Astrocyte (in vitro differentiated cells and primary cell): Measurements from ENCODE around the gene FAR1. TPM values are rescaled to one million over a fixed set of nuclear protein-coding genes. Genes with fewer than 3 reads are reported as not detected.

Source experiments
- DNase-seq: peaks from one replicate; pipeline ENCODE4 v3.0.0-alpha.2; 2010; ENCODE audit warnings: low read depth
- FAIRE-seq: peaks from 2 replicates; lab custom pipeline; 2011; peaks lifted over from hg19 to GRCh38; lab: Jason Lieb, UNC
- H2AFZ ChIP-seq: 2 replicates; pipeline ENCODE4 v1.6.0; 2012; ENCODE audit warnings: low read depth, low read length, inconsistent platforms
- H3K27ac ChIP-seq: 2 replicates; pipeline ENCODE4 v1.5.1; 2011; ENCODE audit warnings: low read depth, low read length, inconsistent platforms
- H3K27me3 ChIP-seq: 2 replicates; pipeline ENCODE4 v1.6.0; 2011; ENCODE audit warnings: low read length, inconsistent platforms; ENCODE audit not compliant: insufficient read depth
- H3K36me3 ChIP-seq: 2 replicates; pipeline ENCODE4 v1.5.1; 2011; ENCODE audit warnings: low read length, inconsistent platforms; ENCODE audit not compliant: insufficient read depth
- H3K4me1 ChIP-seq: 2 replicates; pipeline ENCODE4 v1.5.1; 2011; ENCODE audit warnings: low read length, inconsistent platforms; ENCODE audit not compliant: insufficient read depth
- H3K4me2 ChIP-seq: 2 replicates; pipeline ENCODE4 v1.6.0; 2012; ENCODE audit warnings: low read length, inconsistent platforms
- H3K4me3 ChIP-seq: 2 replicates; pipeline ENCODE4 v1.5.1; 2011; ENCODE audit warnings: low read depth, mild to moderate bottlenecking, low read length, inconsistent platforms; ENCODE audit not compliant: insufficient read depth
- H3K79me2 ChIP-seq: 2 replicates; pipeline ENCODE4 v1.6.0; 2012; ENCODE audit warnings: mild to moderate bottlenecking, low read length, inconsistent platforms; ENCODE audit not compliant: insufficient read depth
- H3K9ac ChIP-seq: 2 replicates; pipeline ENCODE4 v1.6.0; 2012; ENCODE audit warnings: mild to moderate bottlenecking, low read length, inconsistent platforms
- H3K9me3 ChIP-seq: 2 replicates; pipeline ENCODE4 v1.5.1; 2012; ENCODE audit warnings: low read depth, mild to moderate bottlenecking, low read length, inconsistent platforms; ENCODE audit not compliant: insufficient read depth
- H4K20me1 ChIP-seq: 2 replicates; pipeline ENCODE4 v1.6.0; 2012; ENCODE audit warnings: low read length, inconsistent platforms; ENCODE audit not compliant: insufficient read depth
- H3K27ac Mint-ChIP-seq: one replicate; pipeline ENCODE4 v1.8.0; 2021; ENCODE audit warnings: mild to moderate bottlenecking, mixed read lengths; ENCODE audit not compliant: unreplicated experiment
- H3K27me3 Mint-ChIP-seq: one replicate; pipeline ENCODE4 v1.8.0; 2021; ENCODE audit warnings: low read depth, mixed read lengths; ENCODE audit not compliant: unreplicated experiment
- H3K36me3 Mint-ChIP-seq: one replicate; pipeline ENCODE4 v1.8.0; 2021; ENCODE audit warnings: low read depth, mixed read lengths; ENCODE audit not compliant: unreplicated experiment
- H3K4me1 Mint-ChIP-seq: one replicate; pipeline ENCODE4 v1.8.0; 2021; ENCODE audit warnings: low read depth, mixed read lengths; ENCODE audit not compliant: unreplicated experiment
- H3K4me3 Mint-ChIP-seq: one replicate; pipeline ENCODE4 v1.8.0; 2021; ENCODE audit warnings: mild to moderate bottlenecking, moderate library complexity, mixed read lengths; ENCODE audit not compliant: unreplicated experiment
- H3K9me3 Mint-ChIP-seq: one replicate; pipeline ENCODE4 v1.8.0; 2021; ENCODE audit warnings: mild to moderate bottlenecking, mixed read lengths; ENCODE audit not compliant: unreplicated experiment
- CTCF ChIP-seq: IDR thresholded peaks from 2 replicates; pipeline ENCODE4 v1.5.1; 2011; ENCODE audit warnings: low read depth, mild to moderate bottlenecking, inconsistent platforms, low read length, moderate library complexity; ENCODE audit not compliant: insufficient read depth
- EZH2 ChIP-seq: IDR thresholded peaks from 2 replicates; pipeline ENCODE4 v1.6.1; 2012; ENCODE audit warnings: mild to moderate bottlenecking, low read length, inconsistent platforms; ENCODE audit not compliant: insufficient read depth
- total RNA-seq: library from RNA; stranded (reverse); gene quantifications from 2 replicates; pipeline ENCODE4 v1.2.1, GENCODE V29; 2021

Gene FAR1
- total RNA-seq, 1 donor from 2014 or later = 100 TPM

GRCh38 chr11:13687271-13687670, 18.8 kb downstream of the FAR1 start:
- H2AFZ ChIP-seq = no peak overlapping the region
- H3K27ac ChIP-seq = no peak overlapping the region
- H3K79me2 ChIP-seq = peaks cover 96% of the 10 kb centered on the region
- H3K27me3 ChIP-seq = no peaks in the 10 kb centered on the region
- Mint-ChIP-seq H3K27me3 (no peaks in the 10 kb centered on the region), H3K9me3 (peaks cover 2% of the 10 kb centered on the region), H3K27ac (no peak overlapping the region), H3K36me3 (peaks cover 4% of the 10 kb centered on the region), H3K4me1 (peaks cover 24% of the 10 kb centered on the region), H3K4me3 (no peak overlapping the region)
- no peak for TF ChIP-seq CTCF
- no peak for TF ChIP-seq EZH2
- H3K9ac ChIP-seq = no peak overlapping the region
- no peak for DNase-seq
- no peak overlapping the region for H3K4me2 ChIP-seq
- FAIRE-seq = no peak
- H3K36me3 ChIP-seq = no peaks in the 10 kb centered on the region
- H4K20me1 ChIP-seq = peaks cover 76% of the 10 kb centered on the region
- H3K9me3 ChIP-seq = no peaks in the 10 kb centered on the region
- no peaks in the 10 kb centered on the region for H3K4me1 ChIP-seq
- no peak overlapping the region for H3K4me3 ChIP-seq

GRCh38 chr11:13691286-13691899, 22.9 kb downstream of the FAR1 start:
- no peak overlapping the region for H3K4me2 ChIP-seq
- FAIRE-seq = no peak

More at GRCh38 chr11:13691286-13691899, 22.9 kb downstream of the FAR1 start:
- Mint-ChIP-seq H3K27me3 (no peaks in the 10 kb centered on the region), H3K4me3 (no peak overlapping the region), H3K4me1 (peaks cover 20% of the 10 kb centered on the region), H3K9me3 (peaks cover 2% of the 10 kb centered on the region), H3K27ac (no peak overlapping the region), H3K36me3 (peaks cover 7% of the 10 kb centered on the region)
- H2AFZ ChIP-seq = no peak overlapping the region
- no peak overlapping the region for H3K9ac ChIP-seq
- H3K27me3 ChIP-seq = no peaks in the 10 kb centered on the region
- no peak overlapping the region for H3K4me3 ChIP-seq
- DNase-seq = no peak
- peaks cover 4% of the 10 kb centered on the region for H3K36me3 ChIP-seq
- no peak for TF ChIP-seq CTCF
- no peak for TF ChIP-seq EZH2
- H3K4me1 ChIP-seq = no peaks in the 10 kb centered on the region
- no peak overlapping the region for H3K27ac ChIP-seq
- H4K20me1 ChIP-seq = peaks cover 52% of the 10 kb centered on the region
- no peaks in the 10 kb centered on the region for H3K9me3 ChIP-seq
- peaks cover 90% of the 10 kb centered on the region for H3K79me2 ChIP-seq
